Prostate gland (tissue), 2 donors: Measurements from ENCODE around the gene MBNL1.

Experiments used
- CTCF ChIP-seq, 4 experiments: fragments of 200-600 bp in 2 of 4; fragments of 450-650 bp in 2 of 4; sonication (generic) in 2 of 4; IDR thresholded peaks; 1 replicate in 3 of 4; 2 replicates in 1 of 4; pipeline ENCODE4 v1.5.1; 2016 to 2019; ENCODE audit warnings: antibody characterized with exemption in 4 of 4, mild to moderate bottlenecking in 2 of 4, moderate library complexity in 2 of 4
- POLR2AphosphoS5 ChIP-seq: sonication (generic); formaldehyde crosslinking; IDR thresholded peaks from one replicate; pipeline ENCODE4 v1.6.1; 2017; ENCODE audit warnings: antibody characterized with exemption

GRCh38 chr3:152244517-152244888 lies 24.2 kb upstream of the MBNL1 start:
- TF ChIP-seq CTCF (IDR thresholded peaks at IDR 0.05): no peak
- TF ChIP-seq POLR2AphosphoS5: no peak
